ENCODE results near the gene AKAP6.

Gene AKAP6

DNA sequence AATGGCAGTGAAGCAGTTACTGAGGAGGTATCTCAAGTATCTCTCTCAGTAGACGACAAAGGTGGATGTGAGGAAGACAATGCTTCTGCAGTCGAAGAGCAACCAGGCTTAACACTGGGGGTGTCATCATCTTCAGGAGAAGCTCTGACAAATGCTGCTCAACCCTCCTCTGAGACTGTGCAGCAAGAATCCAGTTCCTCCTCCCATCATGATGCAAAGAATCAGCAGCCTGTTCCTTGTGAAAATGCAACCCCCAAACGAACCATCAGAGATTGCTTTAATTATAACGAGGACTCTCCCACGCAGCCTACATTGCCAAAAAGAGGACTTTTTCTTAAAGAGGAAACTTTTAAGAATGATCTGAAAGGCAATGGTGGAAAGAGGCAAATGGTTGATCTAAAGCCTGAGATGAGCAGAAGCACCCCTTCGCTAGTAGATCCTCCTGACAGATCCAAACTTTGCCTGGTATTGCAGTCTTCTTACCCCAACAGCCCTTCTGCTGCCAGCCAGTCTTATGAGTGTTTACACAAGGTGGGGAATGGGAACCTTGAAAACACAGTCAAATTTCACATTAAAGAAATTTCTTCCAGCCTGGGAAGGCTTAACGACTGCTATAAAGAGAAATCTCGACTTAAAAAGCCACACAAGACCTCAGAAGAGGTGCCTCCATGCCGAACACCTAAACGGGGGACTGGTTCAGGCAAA is 216.6 kb downstream of the AKAP6 start:
- Histone ChIP-seq H4K20me1 (ENCODE audit: control insufficient read depth, insufficient read depth, low read depth, low read length) (no peaks in the 10 kb centered on the region), H3K4me3 (ENCODE audit: low read length) (no peak overlapping the region), H3K4me2 (ENCODE audit: low read length) (no peak overlapping the region), H3K27me3 (ENCODE audit: control insufficient read depth, low read length) (no peaks in the 10 kb centered on the region), H3K27ac (ENCODE audit: low read depth, low read length) (no peak overlapping the region), H3K4me1 (ENCODE audit: control insufficient read depth, low read length) (no peaks in the 10 kb centered on the region), H3K9me3 (ENCODE audit: control insufficient read depth, insufficient read depth, low read length) (no peaks in the 10 kb centered on the region), H3F3A (ENCODE audit: control insufficient read depth, insufficient read depth) (no peaks in the 10 kb centered on the region), H3K9me2 (replicated peaks; ENCODE audit: control insufficient read depth, low read length) (no peaks in the 10 kb centered on the region), H3K79me2 (ENCODE audit: control insufficient read depth, low read length) (no peaks in the 10 kb centered on the region), H3K36me3 (ENCODE audit: control insufficient read depth, low read length) (no peaks in the 10 kb centered on the region)
- TF ChIP-seq EZH2phosphoT487 (IDR thresholded peaks at IDR 0.05; ENCODE audit: borderline replicate concordance, low read length), result no peak
- no peak for TF ChIP-seq CTCF (IDR thresholded peaks at IDR 0.05; ENCODE audit: low read depth, low read length, poor library complexity, severe bottlenecking)

DNA sequence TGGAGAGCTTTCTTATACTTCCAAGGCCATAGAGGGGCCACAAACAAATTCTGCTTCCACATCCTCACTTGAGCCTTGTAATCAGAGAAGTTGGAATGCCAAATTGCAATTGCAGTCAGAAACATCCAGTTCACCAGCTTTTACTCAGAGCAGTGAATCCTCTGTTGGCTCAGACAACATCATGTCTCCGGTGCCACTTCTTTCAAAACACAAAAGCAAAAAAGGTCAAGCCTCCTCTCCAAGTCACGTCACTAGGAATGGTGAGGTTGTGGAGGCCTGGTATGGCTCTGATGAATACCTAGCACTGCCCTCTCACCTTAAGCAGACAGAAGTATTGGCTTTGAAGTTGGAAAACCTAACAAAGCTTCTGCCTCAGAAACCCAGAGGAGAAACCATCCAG is 217.1 kb downstream of the AKAP6 start:
- H3K4me3 ChIP-seq (ENCODE audit: low read length), result no peak overlapping the region
- H3K36me3 ChIP-seq (ENCODE audit: control insufficient read depth, low read length), result no peaks in the 10 kb centered on the region
- no peak overlapping the region for H3K4me2 ChIP-seq (ENCODE audit: low read length)
- H3K79me2 ChIP-seq (ENCODE audit: control insufficient read depth, low read length), result no peaks in the 10 kb centered on the region
- H3K27ac ChIP-seq (ENCODE audit: low read depth, low read length), result no peak overlapping the region
- no peaks in the 10 kb centered on the region for H4K20me1 ChIP-seq (ENCODE audit: control insufficient read depth, insufficient read depth, low read depth, low read length)
- H3K9me2 ChIP-seq (replicated peaks; ENCODE audit: control insufficient read depth, low read length), result no peaks in the 10 kb centered on the region
- H3K4me1 ChIP-seq (ENCODE audit: control insufficient read depth, low read length), result no peaks in the 10 kb centered on the region
- TF ChIP-seq CTCF (IDR thresholded peaks at IDR 0.05; ENCODE audit: low read depth, low read length, poor library complexity, severe bottlenecking), result no peak
- no peak for TF ChIP-seq EZH2phosphoT487 (IDR thresholded peaks at IDR 0.05; ENCODE audit: borderline replicate concordance, low read length)
- H3K27me3 ChIP-seq (ENCODE audit: control insufficient read depth, low read length), result no peaks in the 10 kb centered on the region
- no peaks in the 10 kb centered on the region for H3F3A ChIP-seq (ENCODE audit: control insufficient read depth, insufficient read depth)
- H3K9me3 ChIP-seq (ENCODE audit: control insufficient read depth, insufficient read depth, low read length), result no peaks in the 10 kb centered on the region

DNA sequence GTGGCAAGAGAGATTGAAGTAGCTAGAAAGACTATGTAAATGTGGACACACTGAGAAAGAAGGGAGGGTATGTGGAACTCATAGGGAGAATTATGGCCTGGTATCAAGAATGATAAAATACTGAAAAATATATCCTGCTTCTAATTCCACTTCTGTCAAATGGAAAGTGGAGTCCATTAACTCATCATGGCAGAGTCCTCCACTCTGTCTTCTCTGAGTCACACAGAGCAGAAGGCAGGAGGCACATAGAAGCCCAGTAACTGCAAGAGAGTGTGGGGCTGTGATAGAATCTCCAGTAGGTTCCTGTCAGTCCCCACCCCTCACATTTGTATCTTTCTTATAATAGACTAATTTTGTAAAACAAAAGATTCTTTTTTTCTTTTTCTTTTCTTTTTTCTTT is 223.7 kb downstream of the AKAP6 start:
- H3K4me2 ChIP-seq (ENCODE audit: low read length), result no peak overlapping the region
- H3F3A ChIP-seq (ENCODE audit: control insufficient read depth, insufficient read depth), result no peaks in the 10 kb centered on the region
- no peaks in the 10 kb centered on the region for H3K27me3 ChIP-seq (ENCODE audit: control insufficient read depth, low read length)
- TF ChIP-seq CTCF (IDR thresholded peaks at IDR 0.05; ENCODE audit: low read depth, low read length, poor library complexity, severe bottlenecking) (no peak), EZH2phosphoT487 (IDR thresholded peaks at IDR 0.05; ENCODE audit: borderline replicate concordance, low read length) (no peak)
- H3K9me3 ChIP-seq (ENCODE audit: control insufficient read depth, insufficient read depth, low read length), result no peaks in the 10 kb centered on the region
- no peaks in the 10 kb centered on the region for H3K9me2 ChIP-seq (replicated peaks; ENCODE audit: control insufficient read depth, low read length)
- H3K27ac ChIP-seq (ENCODE audit: low read depth, low read length), result no peak overlapping the region
- H3K4me3 ChIP-seq (ENCODE audit: low read length), result no peak overlapping the region
- no peaks in the 10 kb centered on the region for H4K20me1 ChIP-seq (ENCODE audit: control insufficient read depth, insufficient read depth, low read depth, low read length)
- H3K4me1 ChIP-seq (ENCODE audit: control insufficient read depth, low read length), result no peaks in the 10 kb centered on the region
- no peaks in the 10 kb centered on the region for H3K79me2 ChIP-seq (ENCODE audit: control insufficient read depth, low read length)
- no peaks in the 10 kb centered on the region for H3K36me3 ChIP-seq (ENCODE audit: control insufficient read depth, low read length)
